Stimulated activated CD8-positive, alpha-beta memory T cell treated with anti-CD3 and anti-CD28 coated beads, Interleukin-7, amount 100 ng/mL, for 1 hour (primary cell): ENCODE results near the gene IFT80.

Source experiments
- DNase-seq, 2 donors: peaks; one replicate each; pipeline ENCODE4 v3.0.0-alpha.2; 2020; ENCODE audit warnings: low read depth in 2 of 2

The IFT80 gene

DNA sequence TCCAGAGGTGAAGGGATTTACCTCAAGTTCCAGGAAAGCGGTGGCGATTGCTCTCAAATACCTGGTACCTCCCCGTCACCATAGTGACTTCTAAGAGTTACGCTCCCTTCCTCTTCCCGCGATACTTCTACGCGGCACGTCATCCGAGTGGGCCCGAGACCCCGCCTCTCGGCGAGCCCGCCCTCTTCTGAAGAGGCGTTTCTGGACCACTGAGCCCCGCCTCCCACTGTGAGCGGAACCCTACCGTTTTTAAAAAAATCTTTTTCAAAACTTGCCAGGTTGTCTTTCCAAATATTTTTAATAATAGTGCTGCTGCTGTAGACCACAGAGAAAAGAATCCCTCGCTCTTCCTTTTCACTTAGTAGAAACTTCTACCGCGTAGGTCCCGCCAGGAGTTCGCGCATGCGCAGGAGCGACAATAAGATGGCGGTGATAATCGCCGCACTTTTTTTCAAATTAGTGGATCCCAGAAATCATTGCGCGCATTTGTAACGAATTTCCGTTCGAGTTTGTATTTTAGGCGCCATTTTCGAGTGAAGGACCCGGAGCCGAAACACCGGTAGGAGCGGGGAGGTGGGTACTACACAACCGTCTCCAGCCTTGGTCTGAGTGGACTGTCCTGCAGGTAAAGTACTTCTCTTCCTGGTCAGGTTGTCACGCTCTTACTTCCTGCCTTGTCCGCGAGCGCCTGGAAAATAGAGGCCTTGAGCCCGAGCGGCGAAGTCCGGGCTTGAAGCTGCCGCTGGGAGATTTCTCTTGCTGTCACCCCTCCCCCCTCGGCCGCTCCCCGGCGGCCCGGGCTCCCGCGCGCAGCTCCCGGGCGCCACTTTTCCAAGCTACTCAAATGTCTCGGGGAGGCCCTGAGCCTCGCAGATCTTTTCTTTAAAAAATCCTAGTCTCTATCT lies at the start of gene IFT80, which contains the start of gene SMC4:
IFT80 (minus strand) TSS at position 101 of the 905 bp plus-strand sequence. CDS start 14,625 bp downstream, outside the sequence.
SMC4 (plus strand) TSS at position 526 of the 905 bp plus-strand sequence. CDS start 1,177 bp downstream, outside the sequence.
- DNase-seq, result peak; percentile 92 to 93

DNA sequence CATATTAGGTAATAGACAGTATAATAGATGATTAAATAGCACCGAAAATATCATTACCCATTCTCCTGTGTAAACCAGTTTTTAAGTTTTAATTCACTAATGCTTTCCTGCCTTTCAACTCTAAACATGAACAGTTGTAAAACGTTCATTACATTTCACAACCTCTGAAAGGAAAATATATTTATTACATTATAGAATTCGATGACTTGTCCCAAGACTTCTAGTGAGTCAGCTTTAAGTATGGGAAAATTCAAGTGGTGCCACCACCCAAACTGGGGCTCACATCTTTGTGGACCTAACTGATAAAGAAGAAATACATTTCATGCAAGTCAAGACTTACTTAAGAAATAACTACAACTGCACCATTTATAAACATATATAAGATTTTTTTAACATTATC lies 48.5 kb upstream of the IFT80 start:
- DNase-seq, result no peak

DNA sequence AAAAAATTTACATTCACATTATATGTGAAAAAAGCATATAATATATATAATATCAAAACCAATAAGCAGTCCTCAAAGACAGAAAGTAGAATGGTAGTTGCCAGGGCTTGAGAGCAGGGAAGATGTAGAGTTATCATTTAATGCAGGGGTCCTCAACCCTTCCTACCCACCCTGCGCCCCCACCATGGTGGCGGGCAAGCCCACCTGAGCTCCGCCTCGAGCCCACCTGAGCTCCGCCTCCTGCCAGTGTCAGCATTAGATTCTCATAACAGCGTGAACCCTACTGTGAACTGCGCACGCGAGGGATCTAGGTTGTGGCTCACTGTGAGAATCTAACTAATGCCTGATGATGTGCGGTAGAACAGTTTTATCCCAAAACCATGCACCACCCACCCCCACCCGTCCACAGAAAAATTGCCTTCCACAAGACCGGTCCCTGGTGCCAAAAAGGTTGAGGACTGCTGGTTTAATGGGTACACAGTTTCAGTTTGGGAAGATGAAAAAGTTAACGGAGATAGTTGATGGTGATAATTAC lies 47.6 kb upstream of the IFT80 start:
- DNase-seq, result no peak

DNA sequence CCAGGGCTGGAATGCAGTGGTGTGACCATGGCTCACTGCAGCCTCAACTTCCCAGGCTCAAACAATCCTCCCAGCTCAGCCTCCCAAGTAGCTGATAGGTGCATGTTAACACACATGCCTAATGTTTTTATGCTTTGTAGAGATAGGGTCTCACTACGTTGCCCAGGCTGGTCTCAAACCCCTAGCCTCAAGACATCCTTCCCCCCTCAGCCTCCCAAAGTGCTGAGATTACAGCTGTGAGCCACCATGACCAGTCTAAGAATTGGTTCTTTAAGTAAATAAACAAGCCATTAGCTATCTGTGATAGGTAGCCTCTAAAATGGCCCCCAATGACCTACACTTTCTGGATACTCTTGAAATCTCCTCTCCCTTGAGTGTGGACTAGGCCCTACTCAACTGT lies 46.8 kb upstream of the IFT80 start:
- no peak for DNase-seq

DNA sequence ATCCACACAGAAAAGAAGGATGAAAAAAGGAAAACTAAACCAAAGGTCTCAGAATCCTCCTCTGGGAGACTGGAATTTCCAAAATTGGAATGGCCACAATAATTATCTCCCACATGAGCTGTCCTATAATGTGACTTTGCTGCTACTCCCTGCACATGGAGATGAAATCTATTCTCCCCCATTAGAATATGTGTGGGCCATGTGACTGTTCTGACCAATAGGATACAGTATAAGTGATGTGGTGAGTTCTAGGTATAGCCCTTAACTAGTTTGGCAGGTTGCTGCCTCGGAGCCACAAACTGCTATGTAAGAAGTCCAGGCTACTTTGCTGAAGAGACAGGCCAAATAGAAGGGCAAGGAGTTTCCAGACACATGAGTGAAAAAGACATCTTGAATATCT lies 45.4 kb upstream of the IFT80 start:
- no peak for DNase-seq

DNA sequence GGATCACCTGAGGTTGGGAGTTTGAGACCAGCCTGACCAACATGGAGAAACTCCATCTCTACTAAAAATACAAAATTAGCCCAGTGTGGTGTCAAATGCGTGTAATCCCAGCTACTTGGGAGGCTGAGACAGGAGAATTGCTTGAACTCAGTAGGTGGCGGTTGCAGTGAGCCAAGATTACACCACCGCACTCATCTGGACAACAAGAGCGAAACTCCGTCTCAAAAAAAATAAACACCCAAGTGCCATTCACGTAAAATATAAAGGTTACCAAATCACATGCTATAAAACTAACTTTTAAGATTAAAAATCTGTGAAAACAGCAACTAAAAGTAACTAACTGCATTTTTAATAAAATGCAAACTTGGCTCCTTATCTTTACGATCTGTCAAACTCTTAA lies 41.7 kb upstream of the IFT80 start:
- no peak for DNase-seq

DNA sequence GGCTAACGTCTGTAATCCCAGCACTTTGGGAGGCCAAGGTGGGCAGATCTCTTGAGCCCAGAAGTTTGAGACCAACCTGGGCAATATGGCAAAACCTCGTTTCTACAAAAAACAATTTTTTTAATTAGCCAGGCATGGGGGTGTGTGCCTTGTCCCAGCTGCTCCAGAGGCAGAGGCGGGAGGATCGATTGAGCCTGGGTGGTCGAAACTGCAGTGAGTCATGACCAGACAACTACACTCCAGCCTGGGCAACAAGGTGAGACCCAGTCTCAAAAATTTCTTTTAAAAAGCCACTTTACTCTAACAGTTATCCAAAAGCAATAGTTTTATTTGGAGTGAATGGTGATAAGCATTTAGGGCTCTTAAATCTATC lies 38.0 kb upstream of the IFT80 start:
- no peak for DNase-seq

DNA sequence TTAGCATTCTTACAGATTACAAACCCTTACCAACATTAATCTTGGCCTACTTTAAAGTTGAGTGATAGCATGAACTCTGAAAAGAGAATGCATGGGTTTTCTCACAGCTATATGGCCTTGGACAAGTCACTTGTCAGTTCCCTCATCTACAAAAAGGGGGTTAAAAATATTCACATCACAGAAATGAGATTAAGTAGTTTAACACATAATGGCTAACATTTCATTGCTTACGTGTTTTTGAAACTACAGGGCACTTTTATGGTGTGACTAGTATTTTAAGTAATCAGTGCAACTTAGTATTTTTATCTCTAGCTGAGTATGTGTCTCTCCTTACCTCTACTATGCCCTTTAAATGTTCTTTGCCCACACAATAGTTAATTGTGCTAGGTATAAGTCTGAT lies 36.7 kb upstream of the IFT80 start:
- no peak for DNase-seq

DNA sequence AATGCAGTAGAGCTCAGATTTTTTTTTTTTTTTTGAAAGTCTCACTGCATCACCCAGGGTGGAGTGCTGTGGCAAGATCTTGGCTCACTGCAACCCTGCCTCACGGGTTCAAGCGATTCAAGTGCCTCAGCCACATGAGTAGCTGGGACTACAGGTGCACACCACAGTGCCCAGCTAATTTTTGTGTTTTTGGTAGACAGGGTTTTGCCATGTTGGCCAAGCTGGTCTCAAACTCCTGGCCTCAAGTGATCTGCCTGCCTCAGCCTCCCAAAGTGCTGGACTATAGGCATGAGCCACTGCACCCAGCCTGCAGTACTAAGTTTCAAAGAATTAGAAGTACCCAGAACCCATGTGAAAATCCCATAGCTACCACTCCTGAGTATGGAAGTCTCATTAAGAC lies 36.1 kb upstream of the IFT80 start:
- DNase-seq, result no peak

DNA sequence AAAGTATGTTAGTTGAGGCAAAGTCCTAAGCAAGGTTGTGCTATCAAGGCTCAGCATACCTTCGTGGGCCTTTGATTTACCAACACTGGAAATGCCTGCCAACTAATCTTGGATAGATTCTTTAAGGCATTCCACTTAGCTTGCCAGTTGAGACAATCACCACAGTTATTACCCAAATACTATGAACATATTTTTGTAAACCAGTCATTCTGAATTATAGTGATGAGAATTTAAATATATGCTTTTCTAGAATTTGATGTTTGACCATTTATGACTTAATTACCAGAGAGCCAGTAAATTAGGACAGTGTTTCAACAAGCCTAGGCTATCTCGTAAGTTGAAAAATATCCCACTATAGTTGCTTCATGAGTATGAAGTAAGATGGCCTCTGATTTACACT lies 35.0 kb upstream of the IFT80 start:
- DNase-seq, result no peak

DNA sequence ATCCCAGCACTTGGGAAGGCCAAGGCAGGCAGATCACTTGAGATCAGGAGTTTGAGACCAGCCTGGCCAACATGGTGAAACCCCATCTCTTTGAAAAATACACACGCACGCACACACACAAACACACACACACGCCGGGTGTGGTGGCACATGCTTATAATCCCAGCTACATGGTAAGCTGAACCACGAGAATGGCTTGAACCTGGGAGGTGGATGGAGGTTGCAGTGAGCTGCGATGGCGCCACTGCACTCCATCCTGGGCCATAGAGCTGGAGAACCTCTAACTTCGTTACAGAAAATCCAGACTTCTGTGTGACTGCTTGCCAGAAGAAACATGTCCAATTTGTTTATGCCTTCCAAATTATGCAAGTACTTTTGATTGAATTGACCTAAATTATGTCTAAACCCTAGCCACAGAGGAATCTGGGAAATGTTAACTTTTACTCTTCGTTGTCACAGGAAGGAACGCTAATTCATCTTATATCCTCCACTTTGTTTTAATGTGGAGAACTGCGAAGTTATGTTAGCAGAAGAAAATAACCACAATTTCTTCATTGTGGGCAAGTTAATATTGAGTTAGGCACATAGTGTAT lies 28.9 kb upstream of the IFT80 start:
- DNase-seq, result no peak

DNA sequence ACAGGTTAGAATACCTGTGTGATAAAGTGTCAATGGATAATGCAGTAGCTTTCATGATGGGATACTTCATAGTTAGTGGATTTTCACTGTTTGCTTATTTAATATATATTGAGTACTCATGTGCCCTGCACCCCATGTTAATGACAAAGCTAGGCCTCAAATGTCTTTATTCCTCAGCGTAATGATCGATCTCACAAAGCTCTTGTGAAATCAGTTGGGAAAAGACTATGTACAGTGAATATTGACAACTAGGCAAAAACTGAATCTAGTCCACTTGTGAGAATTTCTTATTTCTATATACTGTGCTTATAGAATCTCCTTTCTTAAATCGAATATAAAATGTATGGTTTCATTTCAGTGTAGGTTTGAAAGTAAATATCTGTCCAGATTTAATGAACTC lies 18.3 kb upstream of the IFT80 start:
- DNase-seq, result no peak

DNA sequence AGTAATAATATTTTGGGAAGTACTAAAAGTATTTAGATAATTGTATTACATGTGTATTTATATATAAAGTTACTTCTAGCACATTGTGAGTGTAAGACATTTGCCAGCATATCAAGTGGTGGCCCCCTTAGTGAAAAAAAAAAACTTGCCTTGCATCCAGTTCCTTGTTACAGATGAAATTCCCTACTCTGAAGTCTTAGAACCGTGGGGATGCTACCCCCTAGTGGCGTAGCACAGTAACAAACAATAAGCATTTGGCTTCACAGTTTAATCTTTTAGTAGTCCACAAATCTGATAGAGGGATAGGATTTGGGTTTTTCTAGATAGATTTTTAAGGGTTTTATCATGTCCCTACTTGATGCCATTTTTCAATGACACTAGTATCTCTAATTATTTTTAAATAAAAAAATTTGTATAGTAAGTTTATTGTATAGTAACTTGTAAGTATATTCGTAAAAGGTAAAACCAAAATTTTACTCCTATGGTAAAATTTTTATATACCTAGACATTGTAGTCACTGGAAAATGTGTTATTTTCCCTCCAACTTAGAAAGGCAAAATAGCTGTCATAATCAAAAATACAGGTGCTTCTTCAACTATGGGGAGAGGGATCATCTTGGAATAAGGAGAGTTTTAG lies 14.7 kb upstream of the IFT80 start:
- peak; percentile 20 to 50 for DNase-seq

DNA sequence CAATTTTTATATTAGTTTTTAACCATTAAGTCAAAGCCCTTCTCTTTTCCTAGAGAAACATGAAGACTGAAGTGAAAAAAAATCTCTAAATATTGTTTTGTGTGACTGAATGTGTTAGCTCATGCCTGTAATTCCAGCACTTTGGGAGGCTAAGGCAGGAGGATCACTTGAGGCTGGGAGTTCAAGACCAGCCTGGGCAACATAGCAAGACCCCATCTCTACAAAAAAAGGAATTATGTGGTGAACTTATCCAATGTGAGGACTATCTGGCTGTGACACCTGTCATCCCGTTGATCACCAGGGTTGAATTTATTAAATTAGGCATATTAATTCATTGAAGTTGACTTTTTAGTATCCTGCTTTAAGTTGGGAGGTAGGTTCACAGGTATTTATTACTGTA lies 13.5 kb upstream of the IFT80 start:
- no peak for DNase-seq

DNA sequence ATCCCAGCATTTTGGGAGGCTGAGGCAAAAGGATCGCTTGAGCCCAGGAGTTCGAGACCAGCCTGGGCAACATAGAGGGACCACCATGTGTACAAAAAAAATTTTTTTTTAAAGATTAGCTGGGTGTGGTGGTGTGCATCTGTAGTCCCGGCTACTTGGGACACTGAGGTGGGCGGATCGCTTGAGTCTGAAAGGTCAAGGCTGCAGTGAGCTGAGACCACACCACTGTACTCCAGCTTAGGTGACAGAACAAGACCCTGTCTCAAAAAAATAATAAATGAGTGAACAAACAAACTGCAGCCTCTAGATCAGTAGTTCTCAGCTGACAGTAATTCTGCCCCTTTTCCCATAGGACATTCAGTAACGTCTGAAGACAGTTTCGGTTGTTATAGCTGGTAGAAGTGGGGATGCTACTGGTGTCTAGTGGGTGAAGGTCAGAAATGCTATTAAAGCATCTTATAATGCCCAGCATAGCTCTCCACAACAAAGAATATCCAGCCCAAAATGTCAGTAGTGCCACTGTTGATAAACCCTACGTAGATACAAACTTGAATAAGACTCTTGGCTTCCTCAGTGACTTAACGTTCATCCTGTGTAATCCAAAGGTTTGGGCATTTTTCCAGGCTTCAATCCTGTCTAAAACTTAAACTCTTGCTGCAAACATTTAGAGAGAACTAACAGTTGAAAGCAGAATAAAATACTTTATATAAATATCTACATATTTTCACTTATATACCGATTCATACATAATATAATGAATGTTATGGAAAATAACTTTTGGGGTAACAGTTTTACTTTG lies 11.0 kb upstream of the IFT80 start:
- no peak for DNase-seq

DNA sequence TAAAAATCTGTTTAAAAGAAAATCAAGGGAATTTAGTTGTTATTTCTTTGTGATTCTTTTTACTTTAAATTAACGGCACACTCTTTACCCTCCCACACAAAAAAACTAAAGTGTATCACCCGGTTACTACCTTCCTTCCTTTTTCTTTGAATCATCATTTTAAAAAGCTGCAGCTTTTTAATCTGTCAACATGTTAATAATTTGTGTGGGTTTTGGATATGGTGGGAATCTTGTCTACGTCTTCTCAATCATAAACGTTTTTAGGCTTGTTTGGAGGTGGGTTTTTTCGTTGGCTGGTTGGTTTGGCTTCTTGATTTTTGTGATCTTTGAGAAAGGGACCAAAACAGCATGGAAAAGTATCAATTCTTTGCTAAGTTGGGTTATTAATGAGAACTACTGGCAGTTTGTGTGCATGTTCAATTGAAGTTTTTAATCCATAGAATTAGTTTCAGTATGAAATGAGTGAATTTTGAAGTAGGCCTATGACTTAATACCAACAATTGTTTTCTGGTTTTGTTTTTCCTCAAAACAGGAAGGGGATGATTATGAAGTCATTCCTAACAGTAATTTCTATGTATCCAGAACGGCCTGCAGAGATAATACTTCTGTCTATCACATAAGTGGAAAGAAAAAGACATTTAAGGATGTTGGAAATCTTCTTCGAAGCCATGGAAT lies 4.9 kb upstream of the IFT80 start:
- no peak for DNase-seq

DNA sequence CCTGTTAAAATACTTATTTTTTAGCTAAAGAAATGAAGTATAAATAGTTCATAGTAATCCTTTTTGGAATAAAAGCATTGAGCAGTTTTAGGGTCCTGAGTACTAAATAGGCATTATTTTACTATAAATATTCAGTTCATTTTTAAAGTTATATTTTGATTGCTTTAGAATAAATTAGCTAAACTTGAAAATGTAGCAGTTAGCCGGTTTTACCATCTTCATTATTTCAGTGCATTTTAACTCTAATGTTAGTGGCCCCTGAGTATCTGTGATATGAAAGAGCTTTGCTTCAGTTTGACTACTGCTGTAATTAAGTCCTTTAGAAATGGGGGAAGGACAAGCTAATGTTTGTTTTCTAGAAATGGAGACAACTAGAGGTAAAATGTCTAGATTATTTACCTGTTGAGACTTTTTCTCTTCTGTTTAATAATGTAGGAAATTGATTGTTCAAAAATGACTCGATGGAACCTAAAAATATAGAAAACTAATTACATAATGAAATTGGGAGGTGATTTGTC lies 4.1 kb upstream of the IFT80 start:
- no peak for DNase-seq

DNA sequence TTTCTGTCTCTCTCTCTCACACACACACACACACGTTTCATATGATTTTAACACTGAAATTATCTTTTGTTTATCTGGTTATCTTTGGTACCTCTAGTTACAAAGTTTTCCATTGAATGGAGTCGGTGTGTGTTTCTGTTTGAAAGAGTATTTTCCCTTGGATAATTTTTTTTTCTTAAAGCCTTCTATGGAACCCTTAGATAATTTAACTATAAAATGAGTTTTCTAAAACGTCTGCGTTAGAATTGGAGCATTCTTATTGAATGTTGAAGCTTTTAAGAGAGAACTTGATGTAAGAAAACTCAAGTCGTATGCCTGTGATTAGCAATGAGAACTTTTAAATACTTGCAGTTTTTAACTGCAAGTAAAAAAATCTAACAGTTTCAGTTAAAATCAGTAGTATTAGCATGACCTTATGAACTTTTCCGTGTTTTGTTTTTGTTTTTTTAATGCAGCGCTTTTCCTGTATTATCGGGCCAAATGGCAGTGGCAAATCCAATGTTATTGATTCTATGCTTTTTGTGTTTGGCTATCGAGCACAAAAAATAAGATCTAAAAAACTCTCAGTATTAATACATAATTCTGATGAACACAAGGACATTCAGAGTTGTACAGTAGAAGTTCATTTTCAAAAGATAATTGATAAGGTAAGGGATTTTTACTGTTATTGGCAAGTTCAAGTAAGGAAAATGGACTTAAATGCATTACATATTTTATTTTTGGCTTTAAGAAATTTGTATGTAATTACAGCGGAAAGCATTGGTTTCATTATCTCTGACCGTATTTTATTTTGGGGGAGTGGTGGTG lies 3.4 kb upstream of the IFT80 start:
- no peak for DNase-seq

DNA sequence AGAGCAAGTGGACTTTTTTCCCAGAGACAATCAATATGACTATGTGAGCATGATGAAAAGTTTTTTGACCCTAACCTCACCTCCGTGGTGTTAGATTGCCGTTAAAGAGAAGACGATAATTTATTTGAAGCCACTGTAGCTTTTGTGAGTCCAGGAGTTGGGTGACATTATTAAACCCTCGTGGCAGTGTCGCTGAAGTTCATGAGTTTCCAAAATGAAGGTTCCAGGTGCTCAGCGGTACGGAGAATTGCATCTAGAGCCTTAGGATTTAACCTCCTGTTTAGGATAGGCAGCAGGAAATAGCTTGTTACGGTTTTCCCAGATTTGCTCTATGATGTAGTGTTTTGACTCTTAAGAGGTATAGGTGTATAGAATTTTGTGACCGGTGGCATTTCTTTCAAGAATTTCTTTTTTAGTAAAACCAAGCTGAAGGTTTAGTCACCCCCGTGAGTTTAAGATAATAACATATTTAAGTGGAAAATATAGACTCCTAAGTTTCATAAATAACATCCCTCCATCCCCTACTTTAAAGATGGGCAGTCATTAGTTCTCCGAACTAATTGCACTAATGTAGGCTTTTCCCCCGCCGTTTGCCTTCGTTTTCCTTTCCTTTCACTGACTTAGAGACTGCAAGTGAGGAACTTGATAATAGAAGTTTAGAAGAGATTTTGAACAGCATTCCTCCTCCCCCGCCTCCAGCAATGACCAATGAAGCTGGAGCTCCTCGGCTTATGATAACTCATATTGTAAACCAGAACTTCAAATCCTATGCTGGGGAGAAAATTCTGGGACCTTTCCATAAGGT lies 2.5 kb upstream of the IFT80 start:
- no peak for DNase-seq
